Prostate gland (tissue), 2 donors: Measurements from ENCODE around the gene TRIM67. TPM values are rescaled to one million over a fixed set of nuclear protein-coding genes. Genes with fewer than 3 reads are reported as not detected.

ENCODE experiments used
- DNase-seq: peaks from one replicate; pipeline ENCODE4 v3.0.0-alpha.2; 2019; ENCODE audit warnings: low spot score
- H3K27ac ChIP-seq, 2 donors: fragments of 200-600 bp; sonication (generic); 2 replicates each; pipeline ENCODE4 v1.5.1; 2017 to 2019
- H3K27me3 ChIP-seq: fragments of 200-600 bp; sonication (generic); replicated peaks from 2 replicates; pipeline ENCODE4 v1.5.1; 2019; ENCODE audit not compliant: insufficient read depth
- H3K36me3 ChIP-seq, 2 donors: fragments of 200-600 bp; sonication (generic); 1 replicate in 1 of 2; 2 replicates in 1 of 2; pipeline versions ENCODE4 v1.5.1 to v1.8.1; 2017 to 2019
- H3K4me1 ChIP-seq: fragments of 200-600 bp; sonication (generic); replicated peaks from 2 replicates; pipeline ENCODE4 v1.5.1; 2019
- H3K4me3 ChIP-seq, 2 donors: fragments of 200-600 bp; sonication (generic); 2 replicates each; pipeline ENCODE4 v1.5.1; 2017 to 2019
- H3K9me3 ChIP-seq: fragments of 200-600 bp; sonication (generic); 2 replicates; pipeline ENCODE4 v1.5.1; 2017
- CTCF ChIP-seq, 4 experiments: fragments of 200-600 bp in 2 of 4; fragments of 450-650 bp in 2 of 4; sonication (generic) in 2 of 4; IDR thresholded peaks; 1 replicate in 3 of 4; 2 replicates in 1 of 4; pipeline ENCODE4 v1.5.1; 2016 to 2019; ENCODE audit warnings: antibody characterized with exemption in 4 of 4, mild to moderate bottlenecking in 2 of 4, moderate library complexity in 2 of 4
- POLR2A ChIP-seq: fragments of 450-650 bp; IDR thresholded peaks from one replicate; pipeline ENCODE4 v1.6.1; 2016; ENCODE audit warnings: antibody characterized with exemption, mild to moderate bottlenecking
- POLR2AphosphoS5 ChIP-seq: sonication (generic); formaldehyde crosslinking; IDR thresholded peaks from one replicate; pipeline ENCODE4 v1.6.1; 2017; ENCODE audit warnings: antibody characterized with exemption
- WGBS: methylation state at CpG from one replicate; pipeline ENCODE4 v1.1.5; 2018; 5-methylcytosine and 5-hydroxymethylcytosine counted together
- intact Hi-C: fragments of 100-400 bp; cut with DNase I; formaldehyde crosslinking; loops from one replicate; pipeline ENCODE4 v1.14.2; 2022
- total RNA-seq, 2 donors: library from RNA; depleted of rRNA; stranded (reverse); fragments of >200 nt; gene quantifications; one replicate each; pipeline ENCODE4 v1.1.0, GENCODE V29; 2016

Gene TRIM67
- total RNA-seq, 2 donors from 2014 or later = 0.28 TPM; not detected in 1

GRCh38 chr1:231194843-231195516, 33.1 kb downstream of the TRIM67 start:
- Histone ChIP-seq H3K4me3 (no peak overlapping the region), H3K27ac (no peak overlapping the region), H3K4me1 (no peaks in the 10 kb centered on the region), H3K9me3 (no peaks in the 10 kb centered on the region), H3K36me3 (no peaks in the 10 kb centered on the region), H3K27me3 (no peaks in the 10 kb centered on the region)
- no peak for TF ChIP-seq POLR2A
- TF ChIP-seq CTCF (IDR thresholded peaks at IDR 0.05) = no peak
- TF ChIP-seq POLR2AphosphoS5 = no peak
- intact Hi-C loops = no loop called here
- DNase-seq = no peak
- WGBS = 73% methylated on average over 8 of the region's 8 CpGs

- Histone ChIP-seq H3K27me3 (no peaks in the 10 kb centered on the region), H3K36me3 (no peaks in the 10 kb centered on the region), H3K4me1 (no peaks in the 10 kb centered on the region), H3K27ac (no peak overlapping the region), H3K4me3 (no peak overlapping the region), H3K9me3 (no peaks in the 10 kb centered on the region)
- 83% methylated on average over 3 of the region's 3 CpGs for WGBS
- no peak for TF ChIP-seq CTCF (IDR thresholded peaks at IDR 0.05)
- no peak for TF ChIP-seq POLR2A
- TF ChIP-seq POLR2AphosphoS5 = no peak
- no peak for DNase-seq
- intact Hi-C loops = no loop called here
These were observed 34.4 kb downstream of the TRIM67 start for GRCh38 chr1:231196307-231196706.

GRCh38 chr1:231196728-231197127, 34.9 kb downstream of the TRIM67 start:
- no peaks in the 10 kb centered on the region for H3K9me3 ChIP-seq
- 89% methylated on average over 2 of the region's 2 CpGs for WGBS
- DNase-seq = no peak
- no peak overlapping the region for H3K27ac ChIP-seq
- TF ChIP-seq POLR2AphosphoS5 = no peak
- TF ChIP-seq CTCF (IDR thresholded peaks at IDR 0.05) = no peak
- no peak for TF ChIP-seq POLR2A
- intact Hi-C loops = no loop called here
- H3K36me3 ChIP-seq = no peaks in the 10 kb centered on the region
- H3K4me3 ChIP-seq = no peak overlapping the region
- H3K27me3 ChIP-seq = no peaks in the 10 kb centered on the region
- no peaks in the 10 kb centered on the region for H3K4me1 ChIP-seq

GRCh38 chr1:231199868-231200267, 38.0 kb downstream of the TRIM67 start:
- no peak for TF ChIP-seq CTCF (IDR thresholded peaks at IDR 0.05)
- TF ChIP-seq POLR2AphosphoS5 = no peak
- TF ChIP-seq POLR2A = no peak
- Histone ChIP-seq H3K4me3 (no peak overlapping the region), H3K9me3 (no peaks in the 10 kb centered on the region), H3K27ac (no peak overlapping the region), H3K27me3 (no peaks in the 10 kb centered on the region), H3K36me3 (no peaks in the 10 kb centered on the region), H3K4me1 (no peaks in the 10 kb centered on the region)
- WGBS = 99% methylated on average over 7 of the region's 7 CpGs
- DNase-seq = no peak
- intact Hi-C loops = no loop called here

GRCh38 chr1:231200388-231201031, 38.7 kb downstream of the TRIM67 start:
- H3K4me1 ChIP-seq = no peaks in the 10 kb centered on the region
- H3K27ac ChIP-seq = no peak overlapping the region
- no peaks in the 10 kb centered on the region for H3K36me3 ChIP-seq
- no peaks in the 10 kb centered on the region for H3K9me3 ChIP-seq
- no peaks in the 10 kb centered on the region for H3K27me3 ChIP-seq
- intact Hi-C loops = no loop called here
- TF ChIP-seq POLR2AphosphoS5 = no peak
- no peak for TF ChIP-seq POLR2A
- no peak for TF ChIP-seq CTCF (IDR thresholded peaks at IDR 0.05)
- H3K4me3 ChIP-seq = no peak overlapping the region
- DNase-seq = no peak
- WGBS = 65% methylated on average over 8 of the region's 8 CpGs
